VCaP (cell line): ENCODE results near the gene TMEM9.

ENCODE experiments used
- H3K27ac ChIP-seq: fragments of 450-650 bp; 2 replicates; pipeline ENCODE4 v1.5.1; 2017
- TF ChIP-seq, protein P1 (sequence below): fragments of 450-650 bp; conservative IDR thresholded peaks from 2 replicates; pipeline ENCODE4 v1.5.1; 2017; ENCODE audit warnings: mild to moderate bottlenecking, moderate library complexity

TMEM9 gene

GRCh38 chr1:201153474-201154388 lies 543 bp downstream of the TMEM9 start:
- TF ChIP-seq, protein P1, sequence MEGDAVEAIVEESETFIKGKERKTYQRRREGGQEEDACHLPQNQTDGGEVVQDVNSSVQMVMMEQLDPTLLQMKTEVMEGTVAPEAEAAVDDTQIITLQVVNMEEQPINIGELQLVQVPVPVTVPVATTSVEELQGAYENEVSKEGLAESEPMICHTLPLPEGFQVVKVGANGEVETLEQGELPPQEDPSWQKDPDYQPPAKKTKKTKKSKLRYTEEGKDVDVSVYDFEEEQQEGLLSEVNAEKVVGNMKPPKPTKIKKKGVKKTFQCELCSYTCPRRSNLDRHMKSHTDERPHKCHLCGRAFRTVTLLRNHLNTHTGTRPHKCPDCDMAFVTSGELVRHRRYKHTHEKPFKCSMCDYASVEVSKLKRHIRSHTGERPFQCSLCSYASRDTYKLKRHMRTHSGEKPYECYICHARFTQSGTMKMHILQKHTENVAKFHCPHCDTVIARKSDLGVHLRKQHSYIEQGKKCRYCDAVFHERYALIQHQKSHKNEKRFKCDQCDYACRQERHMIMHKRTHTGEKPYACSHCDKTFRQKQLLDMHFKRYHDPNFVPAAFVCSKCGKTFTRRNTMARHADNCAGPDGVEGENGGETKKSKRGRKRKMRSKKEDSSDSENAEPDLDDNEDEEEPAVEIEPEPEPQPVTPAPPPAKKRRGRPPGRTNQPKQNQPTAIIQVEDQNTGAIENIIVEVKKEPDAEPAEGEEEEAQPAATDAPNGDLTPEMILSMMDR: no peak
- peak overlapping the region; percentile 75 for H3K27ac ChIP-seq

- TF ChIP-seq, protein P1: peak; percentile 72
- H3K27ac ChIP-seq: no peak overlapping the region
These were observed 4.9 kb downstream of the TMEM9 start for GRCh38 chr1:201149400-201149799.

- H3K27ac ChIP-seq: no peak overlapping the region
- TF ChIP-seq, protein P1: no peak
These were observed 6.8 kb downstream of the TMEM9 start for GRCh38 chr1:201147396-201148015.

- no peak overlapping the region for H3K27ac ChIP-seq
- TF ChIP-seq, protein P1: no peak
These were observed 7.5 kb downstream of the TMEM9 start for GRCh38 chr1:201146626-201147390.

GRCh38 chr1:201145816-201146215 lies 8.5 kb downstream of the TMEM9 start:
- H3K27ac ChIP-seq: no peak overlapping the region
- TF ChIP-seq, protein P1: no peak

DNA sequence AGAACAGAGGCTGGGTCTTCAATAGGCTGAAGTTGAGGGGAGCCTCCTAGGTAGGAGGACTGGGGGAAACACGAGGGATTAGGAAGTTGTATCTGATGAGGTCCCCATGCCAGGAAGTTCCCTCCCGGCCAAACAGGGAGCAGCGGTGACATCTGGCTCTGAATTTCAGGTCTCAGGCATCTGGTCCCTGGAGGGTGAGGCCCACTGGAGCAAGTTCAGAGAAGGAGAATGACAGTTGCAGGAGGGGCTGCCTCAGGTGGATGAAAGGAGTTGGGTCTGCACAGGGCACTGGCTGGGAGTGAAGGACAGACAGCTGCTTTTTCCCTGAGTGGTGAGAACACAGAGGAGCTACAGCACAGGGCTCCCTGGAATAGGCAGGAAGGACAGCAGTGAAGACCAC lies 9.1 kb downstream of the TMEM9 start:
- no peak overlapping the region for H3K27ac ChIP-seq
- TF ChIP-seq, protein P1: no peak

GRCh38 chr1:201144701-201145100 lies 9.6 kb downstream of the TMEM9 start:
- no peak overlapping the region for H3K27ac ChIP-seq
- TF ChIP-seq, protein P1: no peak
